Gastrocnemius medialis (tissue), 4 donors: ENCODE measurements around the gene GRK1.

Source experiments
- POLR2A ChIP-seq, 2 donors: fragments of 450-650 bp; IDR thresholded peaks; one replicate each; pipeline ENCODE4 v1.6.1; 2017; ENCODE audit warnings: antibody characterized with exemption in 2 of 2, mild to moderate bottlenecking in 2 of 2, moderate library complexity in 2 of 2
- TF ChIP-seq, protein P1 (sequence below), 5 experiments: fragments of 450-650 bp in 3 of 5; fragments of 200-600 bp in 2 of 5; sonication (generic) in 2 of 5; IDR thresholded peaks in 4 of 5; conservative IDR thresholded peaks in 1 of 5; 1 replicate in 4 of 5; 2 replicates in 1 of 5; pipeline ENCODE4 v1.5.1; 2016 to 2019; ENCODE audit warnings: antibody characterized with exemption in 5 of 5, mild to moderate bottlenecking in 3 of 5, moderate library complexity in 3 of 5

DNA sequence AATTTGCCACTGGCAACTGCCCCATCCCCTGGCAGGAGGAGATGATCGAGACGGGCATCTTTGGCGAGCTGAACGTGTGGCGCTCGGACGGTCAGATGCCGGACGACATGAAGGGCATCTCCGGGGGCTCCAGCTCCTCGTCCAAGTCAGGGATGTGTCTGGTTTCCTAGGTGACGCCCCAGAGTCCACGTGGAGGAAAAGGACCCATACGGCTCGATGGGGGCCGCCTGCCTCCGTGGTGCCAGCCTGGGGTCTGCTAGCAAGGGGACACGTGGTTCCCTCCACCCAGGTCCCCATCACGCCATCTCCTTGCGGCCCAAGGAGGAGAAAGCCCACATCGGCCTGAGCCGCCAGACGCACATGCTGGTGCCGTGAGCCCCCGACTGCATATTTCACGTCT is 68.2 kb downstream of the GRK1 start:
- TF ChIP-seq, protein P1, sequence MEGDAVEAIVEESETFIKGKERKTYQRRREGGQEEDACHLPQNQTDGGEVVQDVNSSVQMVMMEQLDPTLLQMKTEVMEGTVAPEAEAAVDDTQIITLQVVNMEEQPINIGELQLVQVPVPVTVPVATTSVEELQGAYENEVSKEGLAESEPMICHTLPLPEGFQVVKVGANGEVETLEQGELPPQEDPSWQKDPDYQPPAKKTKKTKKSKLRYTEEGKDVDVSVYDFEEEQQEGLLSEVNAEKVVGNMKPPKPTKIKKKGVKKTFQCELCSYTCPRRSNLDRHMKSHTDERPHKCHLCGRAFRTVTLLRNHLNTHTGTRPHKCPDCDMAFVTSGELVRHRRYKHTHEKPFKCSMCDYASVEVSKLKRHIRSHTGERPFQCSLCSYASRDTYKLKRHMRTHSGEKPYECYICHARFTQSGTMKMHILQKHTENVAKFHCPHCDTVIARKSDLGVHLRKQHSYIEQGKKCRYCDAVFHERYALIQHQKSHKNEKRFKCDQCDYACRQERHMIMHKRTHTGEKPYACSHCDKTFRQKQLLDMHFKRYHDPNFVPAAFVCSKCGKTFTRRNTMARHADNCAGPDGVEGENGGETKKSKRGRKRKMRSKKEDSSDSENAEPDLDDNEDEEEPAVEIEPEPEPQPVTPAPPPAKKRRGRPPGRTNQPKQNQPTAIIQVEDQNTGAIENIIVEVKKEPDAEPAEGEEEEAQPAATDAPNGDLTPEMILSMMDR (IDR thresholded peaks at IDR 0.05 in 4 of 5, conservative IDR thresholded peaks at IDR 0.05 in 1 of 5) = no peak
- TF ChIP-seq POLR2A (IDR thresholded peaks at IDR 0.05) = no peak
